GM23338 (cell line): ENCODE data around the gene SAMD11. TPM values are rescaled to one million over a fixed set of nuclear protein-coding genes. Genes with fewer than 3 reads are reported as not detected.

Source experiments
- ATAC-seq: fragments of 200-7000 bp; cut with Tn5 transposase; 3 replicates; pipeline ENCODE4 v1.9.1; 2020
- DNase-seq: peaks from one replicate; pipeline ENCODE4 v3.0.0-alpha.2; 2015; ENCODE audit warnings: low spot score
- H2AFZ ChIP-seq: fragments of 200-600 bp; sonication (generic); 2 replicates; pipeline ENCODE4 v1.8.0; 2016; ENCODE audit warnings: antibody characterized with exemption, mild to moderate bottlenecking, moderate library complexity
- H3F3A ChIP-seq: fragments of 200-600 bp; sonication (generic); replicated peaks from 2 replicates; pipeline ENCODE4 v1.8.0; 2017; ENCODE audit warnings: antibody characterized with exemption, mixed run types, low read depth
- H3K27ac ChIP-seq: fragments of 200-600 bp; sonication (generic); 2 replicates; pipeline ENCODE4 v1.6.1; 2016; ENCODE audit warnings: low read depth
- H3K27me3 ChIP-seq: fragments of 200-600 bp; sonication (generic); 2 replicates; pipeline ENCODE4 v1.8.0; 2016; ENCODE audit warnings: mild to moderate bottlenecking, mixed run types, moderate library complexity; ENCODE audit not compliant: insufficient read depth
- H3K36me3 ChIP-seq: fragments of 200-600 bp; sonication (generic); 2 replicates; pipeline ENCODE4 v1.8.0; 2016; ENCODE audit warnings: mild to moderate bottlenecking; ENCODE audit not compliant: insufficient read depth
- H3K4me1 ChIP-seq: fragments of 200-600 bp; sonication (generic); 2 replicates; pipeline ENCODE4 v1.8.0; 2016; ENCODE audit warnings: mild to moderate bottlenecking, moderate library complexity; ENCODE audit not compliant: insufficient read depth
- H3K4me2 ChIP-seq: fragments of 200-600 bp; sonication (generic); 2 replicates; pipeline ENCODE4 v1.7.1; 2017; ENCODE audit warnings: mixed run types
- H3K4me3 ChIP-seq: fragments of 200-600 bp; sonication (generic); 2 replicates; pipeline ENCODE4 v1.6.1; 2016; ENCODE audit warnings: mixed run types
- H3K79me2 ChIP-seq: fragments of 200-600 bp; sonication (generic); replicated peaks from 2 replicates; pipeline ENCODE4 v1.8.0; 2017; ENCODE audit warnings: mild to moderate bottlenecking; ENCODE audit not compliant: insufficient read depth
- H3K9me2 ChIP-seq: fragments of 200-600 bp; sonication (generic); 2 replicates; pipeline ENCODE4 v1.8.0; 2017; ENCODE audit not compliant: insufficient read depth
- H4K20me1 ChIP-seq: fragments of 200-600 bp; sonication (generic); replicated peaks from 2 replicates; pipeline ENCODE4 v1.8.0; 2017; ENCODE audit warnings: mild to moderate bottlenecking; ENCODE audit not compliant: insufficient read depth
- H3K27ac Mint-ChIP-seq: 2 replicates; pipeline ENCODE4 v1.8.0; 2020; ENCODE audit warnings: inconsistent platforms, mild to moderate bottlenecking, moderate library complexity, mixed read lengths
- H3K27me3 Mint-ChIP-seq: 3 replicates; pipeline ENCODE4 v1.8.0; 2022; ENCODE audit warnings: low read depth, mild to moderate bottlenecking, moderate library complexity, mixed read lengths, inconsistent platforms; ENCODE audit not compliant: insufficient read depth, poor library complexity
- H3K36me3 Mint-ChIP-seq: 3 replicates; pipeline ENCODE4 v1.8.0; 2021; ENCODE audit warnings: low read depth, mild to moderate bottlenecking, inconsistent platforms, moderate library complexity, mixed read lengths
- H3K4me1 Mint-ChIP-seq: 3 replicates; pipeline ENCODE4 v1.8.0; 2020; ENCODE audit warnings: mild to moderate bottlenecking, inconsistent platforms, mixed read lengths
- H3K4me3 Mint-ChIP-seq: 3 replicates; pipeline ENCODE4 v1.8.0; 2021; ENCODE audit warnings: moderate library complexity, mild to moderate bottlenecking, inconsistent platforms, mixed read lengths
- H3K9me3 Mint-ChIP-seq: 3 replicates; pipeline ENCODE4 v1.8.0; 2020; ENCODE audit warnings: moderate library complexity, mild to moderate bottlenecking, inconsistent platforms, mixed read lengths
- CREB1 ChIP-seq: fragments of 250-450 bp; sonication (Bioruptor Pico); IDR thresholded peaks from 2 replicates; pipeline ENCODE4 v1.5.0; 2020; ENCODE audit warnings: low read depth, mild to moderate bottlenecking, moderate library complexity
- CTCF ChIP-seq, 2 experiments: fragments of 200-600 bp in 1 of 2; sonication (generic) in 1 of 2; conservative IDR thresholded peaks; 2 replicates each; pipeline versions ENCODE4 v1.5.1 to v1.6.1; 2016 to 2017; ENCODE audit warnings: antibody characterized with exemption in 2 of 2, low read depth in 2 of 2, mild to moderate bottlenecking in 2 of 2, moderate library complexity in 1 of 2
- ETS1 ChIP-seq: IDR thresholded peaks from 2 replicates; pipeline ENCODE4 v1.6.1; 2016; ENCODE audit warnings: antibody characterized with exemption
- EZH2 ChIP-seq: fragments of 200-600 bp; sonication (generic); IDR thresholded peaks from one replicate; pipeline ENCODE4 v1.8.0; 2017; ENCODE audit warnings: antibody characterized with exemption, mild to moderate bottlenecking, low read depth; ENCODE audit not compliant: unreplicated experiment
- EZH2phosphoT487 ChIP-seq: fragments of 200-600 bp; sonication (generic); IDR thresholded peaks from one replicate; pipeline ENCODE4 v1.8.1; 2018; ENCODE audit warnings: antibody characterized with exemption; ENCODE audit not compliant: unreplicated experiment
- JUNB ChIP-seq: IDR thresholded peaks from one replicate; pipeline ENCODE4 v1.6.1; 2016; ENCODE audit warnings: antibody characterized with exemption; ENCODE audit not compliant: unreplicated experiment
- NANOG ChIP-seq: IDR thresholded peaks from 2 replicates; pipeline ENCODE4 v1.6.1; 2016; ENCODE audit warnings: antibody characterized with exemption, borderline replicate concordance
- POLR2AphosphoS5 ChIP-seq: IDR thresholded peaks from 2 replicates; pipeline ENCODE4 v1.6.1; 2016; ENCODE audit warnings: antibody characterized with exemption, low read depth
- REST ChIP-seq: IDR thresholded peaks from one replicate; pipeline ENCODE4 v1.6.1; 2018; ENCODE audit warnings: antibody characterized with exemption; ENCODE audit not compliant: unreplicated experiment
- STAT1 ChIP-seq: IDR thresholded peaks from one replicate; pipeline ENCODE4 v1.6.1; 2016; ENCODE audit warnings: antibody characterized with exemption; ENCODE audit not compliant: unreplicated experiment
- ZNF114 ChIP-seq: fragments of 250-450 bp; sonication (Bioruptor Pico); IDR thresholded peaks from 2 replicates; pipeline ENCODE4 v1.5.0; 2020; ENCODE audit warnings: mild to moderate bottlenecking, moderate library complexity
- ZNF331 ChIP-seq: fragments of 250-450 bp; sonication (Bioruptor Pico); IDR thresholded peaks from 2 replicates; pipeline ENCODE4 v1.5.0; 2020; ENCODE audit warnings: low read depth, mild to moderate bottlenecking, moderate library complexity
- ZNF462 ChIP-seq: fragments of 250-450 bp; sonication (Bioruptor Pico); IDR thresholded peaks from 2 replicates; pipeline ENCODE4 v1.5.0; 2020; ENCODE audit warnings: mild to moderate bottlenecking, moderate library complexity
- polyA plus RNA-seq: library from polyadenylated mRNA; unstranded; fragments of >200 nt; fragmentation: Nextera tagmentation; extraction: Ambion mirVana; gene quantifications from 2 replicates; pipeline ENCODE4 v1.2.1, GENCODE V29; 2016
- total RNA-seq: library from RNA; depleted of rRNA; stranded (reverse); fragments of >200 nt; shearing (Covaris generic); gene quantifications from 2 replicates; pipeline ENCODE4 v1.2.3, GENCODE V29; 2014

Gene SAMD11
- total and polyA plus RNA-seq, 2 experiments from 2014 or later = 0.14 to 0.40 TPM

DNA sequence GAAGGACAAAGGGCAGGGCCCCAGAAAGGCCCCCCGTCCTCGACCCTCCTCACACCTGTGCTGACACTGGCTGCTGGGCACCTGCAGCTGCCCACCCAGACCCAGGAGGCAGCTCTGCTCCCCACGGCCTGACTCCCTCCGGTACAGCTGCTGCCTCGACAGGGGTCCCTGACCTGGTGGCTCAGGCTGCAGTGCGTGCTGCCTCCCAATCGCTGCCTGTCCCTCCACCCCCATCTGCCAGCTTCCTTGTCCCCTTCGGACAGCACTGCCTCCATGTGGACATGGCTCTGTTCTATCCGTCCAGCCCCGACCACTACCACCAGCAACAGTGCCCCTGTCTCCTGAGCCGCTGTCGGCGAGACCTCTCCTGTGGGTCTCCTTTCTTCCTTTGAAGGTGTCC is 31.2 kb downstream of the SAMD11 start:
- Histone ChIP-seq H3K27me3 (peaks cover 7% of the 10 kb centered on the region), H3K36me3 (peaks cover 23% of the 10 kb centered on the region), H3K4me2 (no peak overlapping the region), H3K4me1 (no peaks in the 10 kb centered on the region; the same call in 1 of the 2 replicates), H2AFZ (no peak overlapping the region), H3K4me3 (no peak overlapping the region), H3K27ac (no peak overlapping the region), H4K20me1 (peaks cover 4% of the 10 kb centered on the region; the same call in 1 of the 2 replicates), H3K79me2 (peaks cover 18% of the 10 kb centered on the region), H3F3A (no peaks in the 10 kb centered on the region), H3K9me2 (no peaks in the 10 kb centered on the region)
- Mint-ChIP-seq H3K27me3 (peaks cover 25% of the 10 kb centered on the region), H3K4me3 (no peak overlapping the region), H3K4me1 (peaks cover 8% of the 10 kb centered on the region), H3K36me3 (peaks cover 61% of the 10 kb centered on the region), H3K9me3 (no peaks in the 10 kb centered on the region; the same call in 2 of the 3 replicates), H3K27ac (no peak overlapping the region)
- DNase-seq (no peak), ATAC-seq (no peak)
- TF ChIP-seq POLR2AphosphoS5 = no peak
- TF ChIP-seq CREB1 (CRISPR knock-in tag) = no peak
- no peak for TF ChIP-seq STAT1
- TF ChIP-seq EZH2phosphoT487 = no peak
- no peak for TF ChIP-seq ZNF114 (CRISPR knock-in tag)
- TF ChIP-seq EZH2 = no peak
- TF ChIP-seq ZNF462 = no peak
- TF ChIP-seq CTCF (conservative IDR thresholded peaks at IDR 0.05; ENCODE audit: low read depth in 2 of 2) = no peak
- TF ChIP-seq ETS1 = no peak
- TF ChIP-seq NANOG = no peak
- TF ChIP-seq REST = no peak
- no peak for TF ChIP-seq JUNB
- no peak for TF ChIP-seq ZNF331 (CRISPR knock-in tag)
